ENCODE results near the gene CDH13.

DNA sequence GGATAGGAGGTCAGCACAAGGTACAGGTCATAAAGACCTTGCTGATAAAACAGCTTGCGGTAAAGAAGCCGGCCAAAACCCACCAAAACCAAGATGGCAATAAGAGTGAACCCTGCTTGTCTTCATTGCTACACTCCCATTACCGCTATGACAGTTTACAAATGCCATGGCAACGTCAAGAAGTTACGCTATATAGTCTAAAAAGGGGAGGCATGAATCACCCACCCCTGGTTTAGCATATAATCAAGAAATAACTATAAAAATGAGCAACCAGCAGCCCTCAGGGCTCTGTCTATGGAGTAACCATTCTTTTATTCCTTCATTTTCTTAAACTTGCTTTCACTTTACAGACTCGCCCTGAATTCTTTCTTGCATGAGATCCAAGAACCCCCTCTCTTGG is 1180.0 kb downstream of the CDH13 start:
- TF ChIP-seq RARB (CRISPR knock-in tag; IDR thresholded peaks at IDR 0.05) (no peak), ARNTL (CRISPR knock-in tag; IDR thresholded peaks at IDR 0.05; ENCODE audit: borderline replicate concordance, low read depth) (no peak), ESRRG (CRISPR knock-in tag; IDR thresholded peaks at IDR 0.05) (no peak), ZFP3 (CRISPR knock-in tag; IDR thresholded peaks at IDR 0.05) (no peak), ZNF565 (CRISPR knock-in tag; conservative IDR thresholded peaks at IDR 0.05; ENCODE audit: low read depth) (no peak), BACH2 (CRISPR knock-in tag; IDR thresholded peaks at IDR 0.05; ENCODE audit: borderline replicate concordance) (no peak), ISL1 (CRISPR knock-in tag; IDR thresholded peaks at IDR 0.05) (no peak)
- TF ChIP-seq, protein P1, sequence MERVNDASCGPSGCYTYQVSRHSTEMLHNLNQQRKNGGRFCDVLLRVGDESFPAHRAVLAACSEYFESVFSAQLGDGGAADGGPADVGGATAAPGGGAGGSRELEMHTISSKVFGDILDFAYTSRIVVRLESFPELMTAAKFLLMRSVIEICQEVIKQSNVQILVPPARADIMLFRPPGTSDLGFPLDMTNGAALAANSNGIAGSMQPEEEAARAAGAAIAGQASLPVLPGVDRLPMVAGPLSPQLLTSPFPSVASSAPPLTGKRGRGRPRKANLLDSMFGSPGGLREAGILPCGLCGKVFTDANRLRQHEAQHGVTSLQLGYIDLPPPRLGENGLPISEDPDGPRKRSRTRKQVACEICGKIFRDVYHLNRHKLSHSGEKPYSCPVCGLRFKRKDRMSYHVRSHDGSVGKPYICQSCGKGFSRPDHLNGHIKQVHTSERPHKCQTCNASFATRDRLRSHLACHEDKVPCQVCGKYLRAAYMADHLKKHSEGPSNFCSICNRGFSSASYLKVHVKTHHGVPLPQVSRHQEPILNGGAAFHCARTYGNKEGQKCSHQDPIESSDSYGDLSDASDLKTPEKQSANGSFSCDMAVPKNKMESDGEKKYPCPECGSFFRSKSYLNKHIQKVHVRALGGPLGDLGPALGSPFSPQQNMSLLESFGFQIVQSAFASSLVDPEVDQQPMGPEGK (CRISPR knock-in tag; IDR thresholded peaks at IDR 0.05; ENCODE audit: borderline replicate concordance) = no peak
- TF ChIP-seq, protein P2, sequence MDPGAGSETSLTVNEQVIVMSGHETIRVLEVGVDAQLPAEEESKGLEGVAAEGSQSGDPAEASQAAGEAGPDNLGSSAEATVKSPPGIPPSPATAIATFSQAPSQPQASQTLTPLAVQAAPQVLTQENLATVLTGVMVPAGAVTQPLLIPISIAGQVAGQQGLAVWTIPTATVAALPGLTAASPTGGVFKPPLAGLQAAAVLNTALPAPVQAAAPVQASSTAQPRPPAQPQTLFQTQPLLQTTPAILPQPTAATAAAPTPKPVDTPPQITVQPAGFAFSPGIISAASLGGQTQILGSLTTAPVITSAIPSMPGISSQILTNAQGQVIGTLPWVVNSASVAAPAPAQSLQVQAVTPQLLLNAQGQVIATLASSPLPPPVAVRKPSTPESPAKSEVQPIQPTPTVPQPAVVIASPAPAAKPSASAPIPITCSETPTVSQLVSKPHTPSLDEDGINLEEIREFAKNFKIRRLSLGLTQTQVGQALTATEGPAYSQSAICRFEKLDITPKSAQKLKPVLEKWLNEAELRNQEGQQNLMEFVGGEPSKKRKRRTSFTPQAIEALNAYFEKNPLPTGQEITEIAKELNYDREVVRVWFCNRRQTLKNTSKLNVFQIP (CRISPR knock-in tag; IDR thresholded peaks at IDR 0.05; ENCODE audit: borderline replicate concordance, low read depth) = no peak
- TF ChIP-seq, protein P3, sequence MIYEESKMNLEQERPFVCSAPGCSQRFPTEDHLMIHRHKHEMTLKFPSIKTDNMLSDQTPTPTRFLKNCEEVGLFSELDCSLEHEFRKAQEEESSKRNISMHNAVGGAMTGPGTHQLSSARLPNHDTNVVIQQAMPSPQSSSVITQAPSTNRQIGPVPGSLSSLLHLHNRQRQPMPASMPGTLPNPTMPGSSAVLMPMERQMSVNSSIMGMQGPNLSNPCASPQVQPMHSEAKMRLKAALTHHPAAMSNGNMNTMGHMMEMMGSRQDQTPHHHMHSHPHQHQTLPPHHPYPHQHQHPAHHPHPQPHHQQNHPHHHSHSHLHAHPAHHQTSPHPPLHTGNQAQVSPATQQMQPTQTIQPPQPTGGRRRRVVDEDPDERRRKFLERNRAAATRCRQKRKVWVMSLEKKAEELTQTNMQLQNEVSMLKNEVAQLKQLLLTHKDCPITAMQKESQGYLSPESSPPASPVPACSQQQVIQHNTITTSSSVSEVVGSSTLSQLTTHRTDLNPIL (CRISPR knock-in tag; IDR thresholded peaks at IDR 0.05; ENCODE audit: low read depth) = no peak
- TF ChIP-seq, protein P4, sequence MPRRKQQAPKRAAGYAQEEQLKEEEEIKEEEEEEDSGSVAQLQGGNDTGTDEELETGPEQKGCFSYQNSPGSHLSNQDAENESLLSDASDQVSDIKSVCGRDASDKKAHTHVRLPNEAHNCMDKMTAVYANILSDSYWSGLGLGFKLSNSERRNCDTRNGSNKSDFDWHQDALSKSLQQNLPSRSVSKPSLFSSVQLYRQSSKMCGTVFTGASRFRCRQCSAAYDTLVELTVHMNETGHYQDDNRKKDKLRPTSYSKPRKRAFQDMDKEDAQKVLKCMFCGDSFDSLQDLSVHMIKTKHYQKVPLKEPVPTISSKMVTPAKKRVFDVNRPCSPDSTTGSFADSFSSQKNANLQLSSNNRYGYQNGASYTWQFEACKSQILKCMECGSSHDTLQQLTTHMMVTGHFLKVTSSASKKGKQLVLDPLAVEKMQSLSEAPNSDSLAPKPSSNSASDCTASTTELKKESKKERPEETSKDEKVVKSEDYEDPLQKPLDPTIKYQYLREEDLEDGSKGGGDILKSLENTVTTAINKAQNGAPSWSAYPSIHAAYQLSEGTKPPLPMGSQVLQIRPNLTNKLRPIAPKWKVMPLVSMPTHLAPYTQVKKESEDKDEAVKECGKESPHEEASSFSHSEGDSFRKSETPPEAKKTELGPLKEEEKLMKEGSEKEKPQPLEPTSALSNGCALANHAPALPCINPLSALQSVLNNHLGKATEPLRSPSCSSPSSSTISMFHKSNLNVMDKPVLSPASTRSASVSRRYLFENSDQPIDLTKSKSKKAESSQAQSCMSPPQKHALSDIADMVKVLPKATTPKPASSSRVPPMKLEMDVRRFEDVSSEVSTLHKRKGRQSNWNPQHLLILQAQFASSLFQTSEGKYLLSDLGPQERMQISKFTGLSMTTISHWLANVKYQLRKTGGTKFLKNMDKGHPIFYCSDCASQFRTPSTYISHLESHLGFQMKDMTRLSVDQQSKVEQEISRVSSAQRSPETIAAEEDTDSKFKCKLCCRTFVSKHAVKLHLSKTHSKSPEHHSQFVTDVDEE (CRISPR knock-in tag; IDR thresholded peaks at IDR 0.05) = no peak

Measured in SK-N-SH treated with all-trans-retinoic acid at 6 μM for 48 hours (cell line).